ENCODE measurements around the gene HES3.

The HES3 gene

DNA sequence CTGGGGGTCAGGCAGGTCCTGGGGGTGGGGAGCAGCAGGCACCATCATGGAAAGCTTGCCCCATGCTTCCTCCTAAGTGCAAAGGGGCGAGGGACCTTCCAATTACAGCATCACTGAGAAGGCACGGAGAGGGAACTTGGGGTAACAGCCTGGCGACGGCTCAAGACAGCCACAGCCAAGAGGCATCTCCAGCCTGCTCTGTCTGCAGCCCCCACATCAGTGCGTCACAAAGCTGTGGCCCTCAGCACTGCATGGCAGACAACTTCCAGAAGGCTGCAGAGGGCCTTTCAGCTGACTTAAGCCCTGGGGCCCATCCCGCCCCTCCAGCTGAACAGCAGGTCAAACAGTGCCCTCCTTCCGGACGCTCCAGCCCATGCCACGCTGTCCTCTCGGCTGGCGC is 30.1 kb downstream of the HES3 start:
- Histone ChIP-seq H3K36me3 (ENCODE audit: insufficient read depth, low read length) (no peaks in the 10 kb centered on the region), H3K9me3 (ENCODE audit: low read depth, low read length) (no peaks in the 10 kb centered on the region), H3K4me3 (no peak overlapping the region), H3K9ac (ENCODE audit: insufficient read length) (no peak overlapping the region), H3K27ac (no peak overlapping the region)
- no peak for DNase-seq (ENCODE audit: low read depth, low spot score)
- no peak for TF ChIP-seq POLR2AphosphoS5 (IDR thresholded peaks at IDR 0.05; ENCODE audit: borderline replicate concordance, low read depth, low read length)
- TF ChIP-seq FOXP2 (optimal IDR thresholded peaks at IDR 0.05; ENCODE audit: control extremely low read depth, extremely low read length, insufficient read depth) = no peak
- no peak for TF ChIP-seq EZH2 (IDR thresholded peaks at IDR 0.05)

DNA sequence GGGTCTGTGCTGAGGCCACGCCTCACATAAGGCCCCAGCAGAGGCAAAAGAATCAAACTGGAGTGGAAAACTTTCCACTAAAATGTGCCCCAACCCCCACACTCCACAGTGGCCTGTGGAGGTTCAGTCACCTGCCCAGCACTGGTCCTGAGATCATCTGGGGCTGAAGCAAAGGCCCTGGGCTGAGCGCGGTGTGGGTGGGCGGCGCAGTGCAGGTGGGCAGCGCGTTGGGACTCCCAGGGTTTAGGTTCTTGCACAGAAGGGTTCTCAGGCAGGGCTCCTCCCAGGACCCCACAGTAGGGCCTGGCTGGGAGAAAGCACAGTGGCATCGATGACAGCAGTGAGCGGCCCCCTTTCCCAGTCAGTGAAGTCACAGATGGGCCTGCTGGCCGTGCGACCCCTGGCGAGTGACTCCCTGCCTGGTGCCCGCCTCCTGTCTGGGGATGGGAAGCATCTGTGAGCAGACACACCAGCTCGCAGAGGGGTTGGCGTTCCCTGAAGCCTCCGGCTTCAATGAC is 30.7 kb downstream of the HES3 start:
- DNase-seq (ENCODE audit: low read depth, low spot score) = no peak
- no peak overlapping the region for H3K9ac ChIP-seq (ENCODE audit: insufficient read length)
- H3K27ac ChIP-seq = no peak overlapping the region
- no peak for TF ChIP-seq FOXP2 (optimal IDR thresholded peaks at IDR 0.05; ENCODE audit: control extremely low read depth, extremely low read length, insufficient read depth)
- TF ChIP-seq EZH2 (IDR thresholded peaks at IDR 0.05) = no peak
- TF ChIP-seq POLR2AphosphoS5 (IDR thresholded peaks at IDR 0.05; ENCODE audit: borderline replicate concordance, low read depth, low read length) = no peak
- no peak overlapping the region for H3K4me3 ChIP-seq
- H3K9me3 ChIP-seq (ENCODE audit: low read depth, low read length) = no peaks in the 10 kb centered on the region
- H3K36me3 ChIP-seq (ENCODE audit: insufficient read depth, low read length) = no peaks in the 10 kb centered on the region

DNA sequence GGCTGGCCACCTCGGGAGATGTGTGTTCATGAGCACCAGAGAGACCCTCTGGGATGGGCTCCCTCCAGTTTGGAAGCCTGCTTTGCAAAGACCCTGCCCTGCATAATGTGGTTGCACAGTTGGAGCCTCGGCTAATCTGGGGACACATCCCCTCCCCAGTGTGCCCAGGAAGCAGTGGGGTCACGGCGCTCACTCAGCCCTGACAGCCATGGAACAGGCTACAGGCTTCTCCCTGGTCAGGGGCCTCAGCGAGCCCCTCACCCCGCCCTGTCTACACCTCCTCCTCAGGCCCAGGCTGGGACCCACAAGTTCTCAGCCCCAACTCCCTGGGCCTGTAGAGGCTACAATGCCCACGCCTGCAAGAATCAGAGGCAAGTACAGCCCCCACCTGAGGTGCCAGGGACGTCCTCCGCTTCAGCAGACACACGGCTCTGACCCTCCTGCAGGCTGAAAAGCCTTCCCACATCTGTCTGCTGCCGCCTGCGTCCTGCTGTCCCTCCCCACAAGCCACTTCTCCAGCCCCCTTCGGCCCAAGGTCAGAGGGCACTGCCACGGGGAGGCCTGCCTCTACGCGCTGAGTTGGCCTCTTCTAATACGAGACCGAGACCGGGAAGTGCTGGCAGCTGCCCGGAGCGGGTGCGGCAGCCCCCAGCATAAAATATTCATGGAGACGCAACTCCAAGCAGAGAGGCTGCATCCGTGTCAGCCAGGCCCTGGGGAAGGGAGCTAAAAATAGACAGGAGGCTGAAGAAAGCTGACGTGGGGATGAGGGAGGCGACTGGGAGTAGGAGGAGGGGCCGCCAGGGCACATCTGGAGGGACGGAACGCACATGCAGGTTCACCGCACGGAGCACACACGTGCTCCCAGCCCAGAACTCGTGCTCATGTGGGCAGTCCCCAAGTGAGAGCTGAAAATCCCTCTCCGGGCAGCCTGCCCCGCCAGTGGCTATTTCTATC is 32.1 kb downstream of the HES3 start:
- H3K4me3 ChIP-seq = peak overlapping the region; percentile 75
- peak overlapping the region; percentile 76 for H3K9ac ChIP-seq (ENCODE audit: insufficient read length)
- TF ChIP-seq POLR2AphosphoS5 (IDR thresholded peaks at IDR 0.05; ENCODE audit: borderline replicate concordance, low read depth, low read length) (no peak; the same call in 1 of the 2 replicates), FOXP2 (optimal IDR thresholded peaks at IDR 0.05; ENCODE audit: control extremely low read depth, extremely low read length, insufficient read depth) (peak; percentile 55)
- H3K9me3 ChIP-seq (ENCODE audit: low read depth, low read length) = no peaks in the 10 kb centered on the region
- peak overlapping the region; percentile 88 for H3K27ac ChIP-seq
- no peak for DNase-seq (ENCODE audit: low read depth, low spot score)
- H3K36me3 ChIP-seq (ENCODE audit: insufficient read depth, low read length) = no peaks in the 10 kb centered on the region

DNA sequence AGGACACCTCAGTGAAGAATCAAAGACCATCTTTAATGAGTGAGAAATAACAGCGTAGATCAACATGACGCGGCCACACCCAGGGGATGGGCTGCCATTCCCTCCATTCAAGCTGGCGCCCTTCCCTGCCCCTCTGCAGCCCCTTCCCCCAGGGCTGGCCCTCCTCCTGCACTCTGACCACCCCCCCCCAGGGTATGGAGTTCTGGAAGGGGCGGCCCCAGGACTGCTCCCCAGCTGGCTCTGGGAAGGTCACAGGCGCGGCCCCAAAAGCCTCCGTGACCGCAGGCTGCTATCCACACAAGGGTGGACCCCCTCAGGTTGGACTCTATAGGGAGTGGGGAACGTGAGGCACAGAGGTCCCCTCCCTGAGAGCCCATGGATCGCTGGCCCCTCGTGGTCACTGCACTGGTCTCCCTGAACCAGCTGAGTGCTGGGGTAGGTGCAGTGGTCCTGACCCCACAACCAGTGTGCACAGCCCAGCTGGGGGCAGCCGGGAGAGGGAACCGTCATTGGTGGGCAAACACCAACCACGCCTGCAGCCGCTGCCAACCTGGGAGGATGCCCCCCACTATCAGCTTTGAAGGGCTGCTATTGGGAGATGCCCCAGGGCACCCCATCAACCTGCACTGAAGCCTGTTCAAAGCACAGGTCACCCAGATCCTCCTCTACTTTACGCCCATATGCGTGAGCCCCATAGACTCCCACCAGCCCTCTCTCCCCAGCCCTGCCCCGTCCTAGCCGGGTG is 33.0 kb downstream of the HES3 start:
- Histone ChIP-seq H3K9ac (ENCODE audit: insufficient read length) (no peak overlapping the region), H3K27ac (0 out of 2 replicates have a peak overlapping the region, but pooled peaks have one; percentile 88), H3K9me3 (ENCODE audit: low read depth, low read length) (no peaks in the 10 kb centered on the region), H3K4me3 (no peak overlapping the region), H3K36me3 (ENCODE audit: insufficient read depth, low read length) (no peaks in the 10 kb centered on the region)
- TF ChIP-seq EZH2 (IDR thresholded peaks at IDR 0.05) = no peak
- no peak for TF ChIP-seq FOXP2 (optimal IDR thresholded peaks at IDR 0.05; ENCODE audit: control extremely low read depth, extremely low read length, insufficient read depth)
- no peak for TF ChIP-seq POLR2AphosphoS5 (IDR thresholded peaks at IDR 0.05; ENCODE audit: borderline replicate concordance, low read depth, low read length)
- no peak for DNase-seq (ENCODE audit: low read depth, low spot score)

DNA sequence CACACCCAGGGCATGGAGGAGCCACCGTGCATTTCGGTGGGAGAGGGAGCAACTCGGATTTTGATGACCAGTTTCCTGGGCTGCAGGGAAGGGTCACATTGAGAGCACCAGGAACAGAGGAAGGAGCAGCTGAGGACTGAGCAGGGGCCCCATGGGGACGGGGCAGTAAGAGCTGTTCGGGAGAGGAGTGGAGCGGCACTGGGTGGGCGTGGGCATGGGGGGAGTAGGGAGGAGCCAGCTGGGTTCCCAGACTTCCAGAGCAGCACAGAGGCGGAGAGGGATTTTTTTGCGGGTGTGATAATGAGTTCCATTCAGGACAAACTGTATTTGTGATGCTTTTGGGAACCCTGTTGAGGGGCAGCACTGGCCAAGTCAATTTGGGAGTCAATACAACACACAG is 34.3 kb downstream of the HES3 start:
- H3K36me3 ChIP-seq (ENCODE audit: insufficient read depth, low read length) = no peaks in the 10 kb centered on the region

DNA sequence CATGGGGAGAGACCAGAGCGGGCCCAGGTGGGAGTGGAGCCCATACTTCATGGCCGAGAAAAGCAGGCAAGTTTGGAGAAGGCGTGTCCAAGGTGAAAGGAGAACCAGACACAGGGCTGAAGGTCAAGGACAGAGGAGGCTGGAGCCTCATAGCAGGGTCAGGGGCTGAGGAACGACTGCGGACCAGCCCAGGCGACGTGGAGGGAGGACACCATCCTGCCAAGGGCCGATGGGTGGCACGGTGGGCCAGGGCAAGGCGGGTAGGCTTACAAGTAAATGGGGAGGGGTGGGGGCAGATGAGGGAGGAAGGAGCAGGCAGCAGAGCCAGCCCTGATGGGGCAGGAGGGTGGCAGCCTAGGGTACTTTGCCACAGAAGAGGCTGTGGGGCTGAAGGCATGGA is 35.1 kb downstream of the HES3 start:
- TF ChIP-seq FOXP2 (optimal IDR thresholded peaks at IDR 0.05; ENCODE audit: control extremely low read depth, extremely low read length, insufficient read depth) = no peak
- TF ChIP-seq POLR2AphosphoS5 (IDR thresholded peaks at IDR 0.05; ENCODE audit: borderline replicate concordance, low read depth, low read length) = no peak
- no peak for TF ChIP-seq EZH2 (IDR thresholded peaks at IDR 0.05)
- Histone ChIP-seq H3K9me3 (ENCODE audit: low read depth, low read length) (no peaks in the 10 kb centered on the region), H3K9ac (ENCODE audit: insufficient read length) (no peak overlapping the region), H3K27ac (no peak overlapping the region), H3K36me3 (ENCODE audit: insufficient read depth, low read length) (no peaks in the 10 kb centered on the region), H3K4me3 (no peak overlapping the region)
- no peak for DNase-seq (ENCODE audit: low read depth, low spot score)

More for the DNA sequence above, 34.3 kb downstream of the HES3 start:
- Histone ChIP-seq H3K9ac (ENCODE audit: insufficient read length) (no peak overlapping the region), H3K4me3 (no peak overlapping the region), H3K9me3 (ENCODE audit: low read depth, low read length) (no peaks in the 10 kb centered on the region), H3K27ac (no peak overlapping the region)
- TF ChIP-seq POLR2AphosphoS5 (IDR thresholded peaks at IDR 0.05; ENCODE audit: borderline replicate concordance, low read depth, low read length) = no peak
- no peak for TF ChIP-seq FOXP2 (optimal IDR thresholded peaks at IDR 0.05; ENCODE audit: control extremely low read depth, extremely low read length, insufficient read depth)
- no peak for TF ChIP-seq EZH2 (IDR thresholded peaks at IDR 0.05)
- no peak for DNase-seq (ENCODE audit: low read depth, low spot score)

DNA sequence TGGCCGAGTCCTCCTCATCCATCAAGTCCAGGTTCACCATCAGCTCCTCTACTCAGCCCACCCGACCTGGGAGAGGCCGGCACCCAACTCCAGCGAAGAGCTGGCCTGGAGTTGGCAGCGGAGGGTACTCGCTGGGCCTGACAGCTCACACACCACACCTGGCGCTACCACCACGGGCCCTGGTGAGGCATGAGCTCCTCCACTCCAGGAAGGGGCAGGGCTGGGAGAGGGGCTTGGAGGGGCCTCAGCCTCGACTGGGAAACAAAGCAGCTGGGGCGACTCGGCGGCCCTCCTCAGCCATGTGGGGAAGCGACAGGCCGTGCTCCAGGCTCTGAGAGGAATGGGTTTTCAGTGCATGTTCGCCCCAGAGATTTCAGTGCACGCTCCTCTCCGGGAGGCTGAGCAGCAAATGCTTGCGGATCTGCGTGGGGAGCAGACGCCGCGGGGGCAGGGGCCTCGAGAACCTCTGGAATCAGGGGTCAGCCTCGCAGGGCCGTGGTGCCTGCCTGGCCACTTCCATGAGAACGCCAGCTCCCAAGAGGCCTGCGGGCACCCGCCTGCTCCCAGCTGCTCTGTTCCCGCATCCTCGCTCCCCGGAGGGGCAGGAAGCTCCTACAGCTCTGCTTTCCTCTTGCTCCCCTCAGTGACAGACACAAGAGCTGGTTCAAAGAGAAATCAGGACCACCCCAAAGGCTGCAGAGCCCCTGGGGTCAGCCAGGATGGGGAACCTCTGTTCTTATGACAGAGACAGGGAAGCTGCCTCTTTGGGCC is 35.8 kb downstream of the HES3 start:
- no peaks in the 10 kb centered on the region for H3K9me3 ChIP-seq (ENCODE audit: low read depth, low read length)
- H3K36me3 ChIP-seq (ENCODE audit: insufficient read depth, low read length) = no peaks in the 10 kb centered on the region
- DNase-seq (ENCODE audit: low read depth, low spot score) = no peak
- H3K27ac ChIP-seq = 0 out of 2 replicates have a peak overlapping the region, but pooled peaks have one; percentile 3
- no peak overlapping the region for H3K9ac ChIP-seq (ENCODE audit: insufficient read length)
- TF ChIP-seq FOXP2 (optimal IDR thresholded peaks at IDR 0.05; ENCODE audit: control extremely low read depth, extremely low read length, insufficient read depth) (no peak), EZH2 (IDR thresholded peaks at IDR 0.05) (no peak), POLR2AphosphoS5 (IDR thresholded peaks at IDR 0.05; ENCODE audit: borderline replicate concordance, low read depth, low read length) (no peak)
- no peak overlapping the region for H3K4me3 ChIP-seq
